ENCODE data around the gene GHRL. TPM values are rescaled to one million over a fixed set of nuclear protein-coding genes. Genes with fewer than 3 reads are reported as not detected.

Gene GHRL
- total and polyA plus RNA-seq, 12 donors: 0.12 to 1.0 (median 0.81) TPM; not detected in 3

DNA sequence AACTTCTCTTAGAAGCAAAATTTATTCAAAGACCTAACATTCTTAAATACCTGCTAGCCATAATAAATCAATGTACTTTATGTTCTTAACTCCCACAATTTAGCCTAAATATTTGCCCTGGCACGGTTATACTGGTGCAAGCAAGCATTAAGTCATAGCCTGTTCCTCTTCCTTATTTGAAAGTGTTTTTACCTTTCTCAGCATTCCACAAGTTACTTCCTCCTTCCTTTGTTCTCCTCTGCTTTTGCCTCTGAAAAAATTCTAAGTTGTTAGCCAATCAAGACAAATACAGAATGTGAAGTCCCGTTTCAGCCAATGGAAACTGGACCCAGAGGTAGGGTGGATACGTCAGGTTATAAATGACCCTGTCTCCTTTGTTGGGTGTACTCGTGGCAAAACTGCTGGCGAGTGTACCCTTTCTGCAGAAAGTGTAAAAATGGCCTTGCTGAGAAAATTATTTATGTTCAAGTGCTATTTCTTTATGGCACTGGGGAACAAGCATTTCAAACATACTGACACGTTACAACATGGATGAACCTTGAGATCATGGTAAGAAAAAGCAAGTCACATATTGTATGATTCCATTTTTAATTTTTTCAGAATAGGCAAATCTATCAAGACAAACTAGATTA is 47.5 kb downstream of the GHRL start:
- Histone ChIP-seq H3K27ac (peak overlapping the region in 1 of 10 donors; percentile 1), H3K4me1 (peaks cover 6 to 52% (median 17%) of the 10 kb centered on the region in 9 donors), H3K36me3 (peaks cover 0 to 31% (median 0%) of the 10 kb centered on the region in 9 donors), H3K27me3 (no peaks in the 10 kb centered on the region), H3K9me3 (peaks cover 0 to 31% (median 10%) of the 10 kb centered on the region in 11 donors), H3K4me3 (no peak overlapping the region)
- intact Hi-C loops (cut with DNase I): no loop called here
- TF ChIP-seq, protein P1, sequence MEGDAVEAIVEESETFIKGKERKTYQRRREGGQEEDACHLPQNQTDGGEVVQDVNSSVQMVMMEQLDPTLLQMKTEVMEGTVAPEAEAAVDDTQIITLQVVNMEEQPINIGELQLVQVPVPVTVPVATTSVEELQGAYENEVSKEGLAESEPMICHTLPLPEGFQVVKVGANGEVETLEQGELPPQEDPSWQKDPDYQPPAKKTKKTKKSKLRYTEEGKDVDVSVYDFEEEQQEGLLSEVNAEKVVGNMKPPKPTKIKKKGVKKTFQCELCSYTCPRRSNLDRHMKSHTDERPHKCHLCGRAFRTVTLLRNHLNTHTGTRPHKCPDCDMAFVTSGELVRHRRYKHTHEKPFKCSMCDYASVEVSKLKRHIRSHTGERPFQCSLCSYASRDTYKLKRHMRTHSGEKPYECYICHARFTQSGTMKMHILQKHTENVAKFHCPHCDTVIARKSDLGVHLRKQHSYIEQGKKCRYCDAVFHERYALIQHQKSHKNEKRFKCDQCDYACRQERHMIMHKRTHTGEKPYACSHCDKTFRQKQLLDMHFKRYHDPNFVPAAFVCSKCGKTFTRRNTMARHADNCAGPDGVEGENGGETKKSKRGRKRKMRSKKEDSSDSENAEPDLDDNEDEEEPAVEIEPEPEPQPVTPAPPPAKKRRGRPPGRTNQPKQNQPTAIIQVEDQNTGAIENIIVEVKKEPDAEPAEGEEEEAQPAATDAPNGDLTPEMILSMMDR (IDR thresholded peaks at IDR 0.05): no peak
- ATAC-seq (no peak), DNase-seq (no peak)
- WGBS, 2 donors: 90 to 95% methylated on average over 6 of the region's 6 CpGs

DNA sequence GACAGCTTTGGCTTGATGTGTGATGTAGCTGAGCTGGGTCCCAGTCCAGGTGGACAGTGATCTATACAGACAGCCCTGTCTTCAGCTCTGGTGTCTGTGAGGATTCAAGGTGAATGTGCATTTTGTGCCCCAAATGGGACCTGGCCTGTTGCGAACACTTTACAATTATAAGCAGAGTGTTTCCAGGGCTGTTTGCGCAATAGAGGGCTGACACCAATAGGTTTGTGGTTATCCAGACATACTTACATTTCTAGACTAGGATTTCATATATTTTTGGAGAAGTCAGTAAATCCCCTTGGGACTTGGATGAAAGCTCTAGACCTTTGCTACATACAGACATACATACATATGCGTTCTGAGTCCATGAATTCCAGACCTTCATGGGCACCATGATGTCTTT is 48.7 kb downstream of the GHRL start:
- TF ChIP-seq, protein P1 (IDR thresholded peaks at IDR 0.05): no peak
- Histone ChIP-seq H3K27me3 (no peaks in the 10 kb centered on the region), H3K9me3 (peaks cover 0 to 31% (median 10%) of the 10 kb centered on the region in 11 donors), H3K36me3 (peaks cover 0 to 37% (median 0%) of the 10 kb centered on the region in 9 donors), H3K4me3 (no peak overlapping the region), H3K4me1 (peaks cover 0 to 42% (median 5%) of the 10 kb centered on the region in 9 donors), H3K27ac (peak overlapping the region in 1 of 10 donors; percentile 1)
- 90 to 98% methylated on average over 3 of the region's 3 CpGs for WGBS, 2 donors
- ATAC-seq: no peak
- DNase-seq: no peak
- intact Hi-C loops (cut with DNase I): loop anchor here in 1 of 10 donors (5.0 kb wide), 1 partner anchor 1598 kb away; no protein-coding TSS in a partner anchor

DNA sequence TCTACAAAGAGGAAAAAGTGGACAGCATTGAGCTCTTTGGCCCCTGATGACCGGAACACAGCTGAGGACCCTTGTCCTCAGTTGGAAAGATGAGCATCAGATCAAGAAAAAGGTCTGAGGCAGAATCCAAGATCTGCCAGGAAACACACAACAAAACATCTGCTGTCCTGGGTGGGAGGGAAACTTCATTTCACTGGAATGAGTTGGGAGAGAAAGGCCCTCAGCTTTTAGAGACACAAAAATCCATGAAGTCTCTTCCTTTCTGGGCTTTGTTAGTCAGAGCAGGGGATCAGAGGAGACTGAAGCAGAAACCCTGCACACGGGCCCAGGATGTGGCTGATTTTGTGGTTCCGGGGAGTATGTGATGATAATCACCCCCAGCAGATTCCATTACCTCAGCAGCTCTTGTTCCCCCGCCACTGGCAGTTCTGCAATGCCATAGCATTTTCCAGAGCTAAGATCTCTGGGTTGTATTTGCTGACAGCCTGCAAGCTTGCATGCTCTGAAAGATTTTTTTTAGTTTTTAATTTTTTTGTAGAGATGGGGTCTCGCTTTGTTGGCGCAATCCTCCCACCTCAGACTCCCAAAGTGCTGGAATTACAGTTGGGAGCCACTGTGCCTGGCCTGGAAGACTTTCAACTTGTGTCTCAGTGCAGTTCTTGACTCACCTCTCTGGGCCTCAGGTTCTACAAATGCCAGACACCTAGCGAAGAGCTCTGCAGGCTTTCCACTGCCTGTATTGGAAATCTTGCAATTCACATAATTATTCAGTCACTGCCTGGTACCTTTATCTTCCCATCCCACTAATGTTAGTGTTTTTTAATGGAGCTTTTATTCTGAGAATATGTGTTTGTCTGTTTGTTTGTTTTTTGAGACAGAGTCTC is 50.3 kb downstream of the GHRL start:
- ATAC-seq: peak in 6 of 8 donors; percentile 50 to 79 (median 58)
- peak in 1 of 2 donors; percentile 31 for DNase-seq
- intact Hi-C loops (cut with DNase I): loop anchor here in 1 of 10 donors (5.0 kb wide), 1 partner anchor 1600 kb away; no protein-coding TSS in a partner anchor
- no peaks in the 10 kb centered on the region for H3K27me3 ChIP-seq
- TF ChIP-seq, protein P1 (IDR thresholded peaks at IDR 0.05): no peak
- H3K36me3 ChIP-seq: peaks cover 0 to 47% (median 0%) of the 10 kb centered on the region in 9 donors
- peaks cover 0 to 31% (median 10%) of the 10 kb centered on the region in 11 donors for H3K9me3 ChIP-seq
- WGBS, 2 donors: 74 to 77% methylated on average over 7 of the region's 7 CpGs
- no peak overlapping the region for H3K4me3 ChIP-seq
- H3K4me1 ChIP-seq: peaks cover 0 to 35% (median 0%) of the 10 kb centered on the region in 9 donors
- H3K27ac ChIP-seq: peak overlapping the region in 2 of 10 donors; percentile 39 to 86

DNA sequence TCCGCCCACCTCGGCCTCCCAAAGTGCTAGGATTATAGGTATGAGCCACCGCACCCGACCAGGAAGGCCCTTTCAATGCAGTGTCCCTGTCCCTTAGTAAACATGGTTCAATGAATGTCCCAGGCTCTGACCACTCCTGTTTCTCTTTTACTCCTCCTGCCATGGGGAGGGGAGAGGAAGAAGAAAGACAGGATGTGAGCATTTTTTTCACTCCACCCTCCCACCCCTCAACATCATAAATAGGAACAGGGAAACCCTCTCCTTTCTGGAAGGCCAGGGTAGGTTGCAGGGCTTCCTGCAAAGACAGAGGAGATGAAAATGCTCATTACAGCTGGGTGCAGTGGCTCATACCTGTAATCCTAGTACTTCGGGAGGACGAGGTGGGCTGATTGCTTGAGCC is 51.9 kb downstream of the GHRL start:
- no peaks in the 10 kb centered on the region for H3K27me3 ChIP-seq
- H3K4me1 ChIP-seq: peaks cover 0 to 34% (median 0%) of the 10 kb centered on the region in 9 donors
- H3K4me3 ChIP-seq: no peak overlapping the region
- H3K27ac ChIP-seq: peak overlapping the region in 1 of 10 donors; percentile 86
- intact Hi-C loops (cut with DNase I): loop anchor here in 1 of 10 donors (5.0 kb wide), 1 partner anchor 1602 kb away; no protein-coding TSS in a partner anchor
- WGBS, 2 donors: 65 to 78% methylated on average over 6 of the region's 6 CpGs
- TF ChIP-seq, protein P1 (IDR thresholded peaks at IDR 0.05): no peak
- ATAC-seq (peak in 3 of 8 donors; percentile 22 to 38 (median 30)), DNase-seq (no peak)
- peaks cover 0 to 63% (median 0%) of the 10 kb centered on the region in 9 donors for H3K36me3 ChIP-seq
- H3K9me3 ChIP-seq: peaks cover 0 to 22% (median 10%) of the 10 kb centered on the region in 11 donors

Data from heart right ventricle (tissue), 16 donors.